Endodermal cell (in vitro differentiated cells): ENCODE measurements around the gene AMN1. TPM values are rescaled to one million over a fixed set of nuclear protein-coding genes. Genes with fewer than 3 reads are reported as not detected.

Source experiments
- DNase-seq: peaks from one replicate; pipeline ENCODE4 v3.0.0-alpha.2; 2017
- H3K27ac ChIP-seq: 2 replicates; pipeline ENCODE4 v1.5.1; 2013; ENCODE audit warnings: mild to moderate bottlenecking, low read depth, low read length, moderate library complexity
- H3K27me3 ChIP-seq: 2 replicates; pipeline ENCODE4 v1.6.1; 2013; ENCODE audit warnings: mild to moderate bottlenecking, low read length, moderate library complexity; ENCODE audit not compliant: insufficient read depth, control insufficient read depth, poor library complexity, severe bottlenecking
- H3K36me3 ChIP-seq: 2 replicates; pipeline ENCODE4 v1.7.0; 2013; ENCODE audit warnings: mild to moderate bottlenecking, low read length, moderate library complexity; ENCODE audit not compliant: control insufficient read depth, insufficient read depth
- H3K4me1 ChIP-seq: one replicate; pipeline ENCODE4 v1.7.0; 2013; ENCODE audit warnings: low read length; ENCODE audit not compliant: control insufficient read depth, insufficient read depth
- H3K4me3 ChIP-seq: 2 replicates; pipeline ENCODE4 v1.5.1; 2013; ENCODE audit warnings: mild to moderate bottlenecking, low read length, moderate library complexity
- H3K9ac ChIP-seq: 2 replicates; pipeline ENCODE4 v1.6.1; 2013; ENCODE audit warnings: mild to moderate bottlenecking, low read length, moderate library complexity; ENCODE audit not compliant: poor library complexity, severe bottlenecking; ENCODE audit errors: extremely low read depth
- H3K9me3 ChIP-seq: 2 replicates; pipeline ENCODE4 v1.6.1; 2013; ENCODE audit warnings: mild to moderate bottlenecking, low read length, moderate library complexity; ENCODE audit not compliant: control insufficient read depth
- H3K27ac Mint-ChIP-seq: 2 replicates; pipeline ENCODE4 v1.8.0; 2020; ENCODE audit warnings: mixed read lengths
- H3K27me3 Mint-ChIP-seq: 2 replicates; pipeline ENCODE4 v1.8.0; 2021; ENCODE audit warnings: mild to moderate bottlenecking, mixed read lengths; ENCODE audit not compliant: insufficient read depth
- H3K36me3 Mint-ChIP-seq: 2 replicates; pipeline ENCODE4 v1.8.0; 2020; ENCODE audit warnings: low read depth, mixed read lengths
- H3K4me1 Mint-ChIP-seq: 2 replicates; pipeline ENCODE4 v1.8.0; 2020; ENCODE audit warnings: mixed read lengths
- H3K4me3 Mint-ChIP-seq: 2 replicates; pipeline ENCODE4 v1.8.0; 2020; ENCODE audit warnings: mild to moderate bottlenecking, moderate library complexity, mixed read lengths
- H3K9me3 Mint-ChIP-seq: 2 replicates; pipeline ENCODE4 v1.8.0; 2020; ENCODE audit warnings: mild to moderate bottlenecking, mixed read lengths
- CTCF ChIP-seq: fragments of 200-600 bp; sonication (generic); conservative IDR thresholded peaks from 2 replicates; pipeline ENCODE4 v1.5.0; 2021; ENCODE audit warnings: antibody characterized with exemption, mild to moderate bottlenecking
- WGBS, 2 experiments: methylation state at CpG; one replicate each; pipeline versions ENCODE4 v1.1.5 to v1.1.7; 2013; ENCODE audit warnings: missing lambda C conversion rate in 2 of 2, mixed read lengths in 1 of 2; ENCODE audit not compliant: insufficient coverage in 1 of 2, insufficient read length in 1 of 2; 5-methylcytosine and 5-hydroxymethylcytosine counted together
- total RNA-seq, 2 donors: library from RNA; stranded (reverse); fragmentation: NEBNext Ultra II Directional in 1 of 2; extraction: Animal tissue kit (Norgen Biotek cat#: 25700) in 1 of 2; gene quantifications; 2 replicates in 1 of 2; 3 replicates in 1 of 2; pipeline ENCODE4 v1.2.1, GENCODE V29; 2021

Gene AMN1
- total RNA-seq, 2 donors from 2014 or later, result 12.5 to 15.2 TPM

DNA sequence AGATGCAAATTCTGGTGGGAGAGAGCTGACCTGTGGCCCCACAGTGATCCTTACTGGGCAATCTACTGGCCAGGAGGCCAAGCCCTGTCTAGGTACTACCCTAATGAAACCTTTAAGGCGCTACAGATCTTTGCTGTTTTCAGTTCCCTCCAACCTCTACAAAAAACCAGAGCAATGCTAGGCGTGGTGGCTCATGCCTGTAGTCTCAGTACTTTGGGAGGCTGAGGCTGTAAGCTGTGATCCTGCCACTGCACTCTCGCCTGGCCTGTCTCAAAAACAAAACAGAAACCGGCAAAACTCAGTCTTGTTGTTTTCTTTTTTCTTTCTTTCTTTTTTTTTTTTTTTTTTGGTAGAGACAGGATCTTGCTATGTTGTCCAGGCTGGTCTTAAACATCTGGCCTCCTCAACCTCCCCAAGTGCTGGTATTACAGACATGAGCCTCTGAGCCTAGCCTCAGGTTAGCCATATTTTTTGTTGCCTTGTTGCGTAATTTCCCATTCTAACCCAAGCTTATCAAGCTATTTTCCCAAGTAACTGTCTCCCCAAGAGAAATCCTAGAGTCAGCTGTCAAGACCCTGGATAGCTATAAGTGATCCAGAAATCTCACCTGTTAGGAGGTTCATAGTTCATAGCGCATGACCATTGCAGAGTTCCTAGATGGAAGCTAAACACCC is 66.5 kb downstream of the AMN1 start:
- Histone ChIP-seq H3K4me1 (no peaks in the 10 kb centered on the region), H3K9me3 (peaks cover 23% of the 10 kb centered on the region), H3K27ac (no peak overlapping the region), H3K4me3 (no peak overlapping the region), H3K27me3 (no peaks in the 10 kb centered on the region), H3K36me3 (no peaks in the 10 kb centered on the region), H3K9ac (no peak overlapping the region)
- DNase-seq, result no peak
- Mint-ChIP-seq H3K36me3 (peaks cover 25% of the 10 kb centered on the region), H3K9me3 (peaks cover 31% of the 10 kb centered on the region), H3K27ac (no peak overlapping the region), H3K4me3 (no peak overlapping the region), H3K27me3 (no peaks in the 10 kb centered on the region), H3K4me1 (peaks cover 5% of the 10 kb centered on the region)
- WGBS, 2 experiments, result 89 to 94% methylated on average over 4 to 6 of the region's 6 CpGs
- TF ChIP-seq CTCF, result no peak

GRCh38 chr12:31659087-31659942 is 69.5 kb downstream of the AMN1 start, which contains the start of gene ETFBKMT:
Gene ETFBKMT (plus strand): TSS chr12:31659688. CDS start chr12:31661954, 2,266 bp downstream.
- H3K27ac ChIP-seq, result peak within 1 kb of the TSS; percentile 82
- peak; percentile 72 for TF ChIP-seq CTCF
- Mint-ChIP-seq H3K27ac (peak within 1 kb of the TSS; percentile 86), H3K27me3 (no peaks in the 10 kb centered on the region), H3K4me3 (peak within 1 kb of the TSS; percentile 71), H3K36me3 (peaks cover 10% of the 10 kb centered on the region), H3K4me1 (peaks cover 15% of the 10 kb centered on the region), H3K9me3 (peaks cover 8% of the 10 kb centered on the region)
- DNase-seq, result peak; percentile 98
- H3K36me3 ChIP-seq, result no peaks in the 10 kb centered on the region
- H3K4me1 ChIP-seq, result no peaks in the 10 kb centered on the region
- peak within 1 kb of the TSS; percentile 90 for H3K4me3 ChIP-seq
- peak within 1 kb of the TSS; percentile 51 for H3K9ac ChIP-seq
- peaks cover 6% of the 10 kb centered on the region for H3K9me3 ChIP-seq
- 8 to 9% methylated on average over 15 to 47 of the region's 47 CpGs for WGBS, 2 experiments
- H3K27me3 ChIP-seq, result no peaks in the 10 kb centered on the region

DNA sequence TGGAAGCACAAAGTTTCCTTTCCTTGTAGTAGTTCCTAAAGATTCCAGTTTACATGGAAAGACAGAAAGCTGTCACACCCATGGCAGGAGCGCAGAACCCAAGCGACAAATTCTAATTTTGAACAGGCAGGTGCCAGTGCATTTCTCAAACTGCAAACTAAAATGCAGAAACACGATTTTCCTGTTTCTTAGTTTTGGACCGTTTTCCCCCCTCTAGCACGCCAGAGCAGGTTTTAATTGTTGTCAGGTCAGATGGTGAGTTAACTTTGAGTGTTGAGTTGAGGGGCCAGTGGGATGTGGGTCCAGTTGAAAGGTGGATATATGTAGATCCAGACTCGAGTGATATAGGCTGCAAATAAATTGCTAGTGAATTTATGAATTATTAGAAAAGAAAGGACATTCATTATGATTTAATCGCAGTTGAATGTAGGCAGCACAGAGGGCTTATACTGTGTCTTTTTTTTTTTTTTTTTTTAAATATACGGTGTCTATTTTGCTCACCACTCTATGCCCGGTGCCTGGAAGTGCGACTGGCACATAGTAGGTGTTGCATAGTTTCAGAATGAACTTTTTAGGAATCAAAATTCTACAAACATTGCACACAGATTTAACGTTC is 70.2 kb downstream of the AMN1 start:
- peak overlapping the region; percentile 51 for H3K9ac ChIP-seq
- no peaks in the 10 kb centered on the region for H3K27me3 ChIP-seq
- H3K4me3 ChIP-seq, result peak overlapping the region; percentile 90
- peak overlapping the region; percentile 71 for H3K4me3 Mint-ChIP-seq
- peaks cover 5% of the 10 kb centered on the region for H3K36me3 Mint-ChIP-seq
- DNase-seq, result no peak
- WGBS, 2 experiments, result 35 to 63% methylated on average over 4 to 10 of the region's 11 CpGs
- H3K4me1 Mint-ChIP-seq, result peaks cover 15% of the 10 kb centered on the region
- H3K4me1 ChIP-seq, result no peaks in the 10 kb centered on the region
- H3K9me3 ChIP-seq, result no peaks in the 10 kb centered on the region
- H3K27me3 Mint-ChIP-seq, result no peaks in the 10 kb centered on the region
- no peak for TF ChIP-seq CTCF
- no peaks in the 10 kb centered on the region for H3K36me3 ChIP-seq
- H3K9me3 Mint-ChIP-seq, result peaks cover 2% of the 10 kb centered on the region
- H3K27ac ChIP-seq, result no peak overlapping the region
- H3K27ac Mint-ChIP-seq, result peak overlapping the region; percentile 14
